GM19099 (cell line): ENCODE measurements around the gene ASTN2.

Source experiments
- POLR2A ChIP-seq: IDR thresholded peaks from 3 replicates; pipeline ENCODE4 v1.6.1; 2011; ENCODE audit warnings: low read depth; ENCODE audit not compliant: insufficient read length; ENCODE audit errors: extremely low read depth

The ASTN2 gene

DNA sequence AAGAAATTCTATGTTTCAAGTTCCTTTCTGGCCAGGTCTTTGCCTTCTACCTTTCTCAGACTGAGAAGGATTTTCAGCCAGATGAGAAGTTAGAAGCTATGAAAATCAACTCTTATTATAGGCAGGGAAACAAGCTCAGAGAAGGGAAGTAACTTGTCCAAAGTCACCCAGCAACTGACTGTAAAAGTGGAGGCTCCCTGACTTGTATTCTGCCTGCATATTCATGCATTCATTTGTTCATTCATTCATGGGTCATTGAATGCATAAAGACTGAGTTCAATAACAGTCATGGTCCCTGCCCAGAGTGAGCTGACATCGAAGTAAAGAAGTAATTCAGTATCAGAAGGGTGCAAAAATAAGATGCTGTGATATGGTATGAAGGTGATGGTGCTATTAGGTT is 1021.7 kb downstream of the ASTN2 start:
- no peak for TF ChIP-seq POLR2A

DNA sequence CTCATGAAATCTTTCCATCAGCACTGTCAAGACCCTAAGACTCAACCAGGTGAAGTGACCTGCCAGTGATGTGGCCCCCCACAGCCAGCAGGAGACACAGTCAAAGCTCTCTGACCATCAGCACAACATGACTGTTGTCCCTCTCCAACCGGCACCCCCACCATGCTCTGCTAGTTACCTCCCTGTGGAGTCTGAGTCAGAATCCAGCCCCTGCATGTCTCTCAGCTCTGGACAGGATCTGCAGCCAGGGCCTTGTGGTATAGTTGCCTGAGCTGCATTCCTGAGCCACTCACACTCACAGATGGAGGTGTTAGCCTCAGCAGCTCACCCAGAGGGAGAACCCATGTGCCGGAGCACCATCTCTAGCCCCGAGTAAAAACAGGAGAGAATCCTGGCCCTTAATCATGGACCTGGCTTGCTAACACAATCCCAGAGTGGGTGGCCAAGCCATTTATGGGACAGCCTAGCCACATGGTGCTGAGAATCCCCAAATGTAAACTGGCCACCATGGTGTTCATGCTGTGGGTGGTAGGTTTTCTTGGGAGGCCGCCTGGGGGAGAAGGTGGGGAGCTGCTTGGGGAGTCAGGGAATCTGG is 1023.5 kb downstream of the ASTN2 start:
- no peak for TF ChIP-seq POLR2A

DNA sequence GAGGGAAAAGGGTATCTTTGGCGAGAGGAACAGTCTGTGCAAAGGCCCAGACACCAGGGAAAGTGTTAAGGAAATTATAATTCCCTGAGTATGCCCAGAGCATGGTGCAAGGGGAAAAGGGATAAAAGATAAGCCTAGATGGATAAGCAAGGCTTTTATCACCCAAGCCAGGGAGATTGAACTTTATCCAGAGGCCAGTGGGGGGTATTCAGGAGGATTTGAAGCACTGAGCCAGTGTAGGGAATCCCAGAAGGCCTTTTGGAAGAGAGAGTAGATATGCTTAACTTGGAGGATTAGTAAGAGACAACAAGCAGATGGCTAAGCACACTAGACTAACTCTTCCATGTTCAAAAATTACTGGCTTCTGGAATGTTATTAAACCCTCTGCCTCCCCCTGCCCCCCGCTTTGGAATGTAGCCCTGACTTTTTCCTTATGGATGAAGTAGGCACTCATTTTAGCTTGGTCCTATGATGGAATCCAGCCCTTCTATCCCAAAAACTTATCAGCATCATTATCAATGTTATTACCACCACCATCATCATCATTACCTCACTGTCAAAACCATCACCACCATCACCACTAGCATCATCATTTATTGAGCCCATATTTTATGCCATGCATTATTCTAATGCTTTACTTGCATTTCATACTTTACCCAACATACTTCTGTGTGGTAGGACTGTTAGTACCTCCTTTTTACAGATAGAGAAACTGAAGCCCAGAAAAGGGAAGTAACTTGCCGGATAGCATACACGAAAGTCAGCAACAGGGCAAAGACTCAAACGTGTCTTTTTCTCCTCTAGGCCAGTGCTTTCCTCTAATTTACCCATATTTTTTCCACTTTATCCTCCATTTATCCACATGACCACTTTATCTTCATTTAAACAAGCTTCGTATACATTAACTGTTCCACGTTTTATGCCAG is 1024.3 kb downstream of the ASTN2 start:
- no peak for TF ChIP-seq POLR2A

DNA sequence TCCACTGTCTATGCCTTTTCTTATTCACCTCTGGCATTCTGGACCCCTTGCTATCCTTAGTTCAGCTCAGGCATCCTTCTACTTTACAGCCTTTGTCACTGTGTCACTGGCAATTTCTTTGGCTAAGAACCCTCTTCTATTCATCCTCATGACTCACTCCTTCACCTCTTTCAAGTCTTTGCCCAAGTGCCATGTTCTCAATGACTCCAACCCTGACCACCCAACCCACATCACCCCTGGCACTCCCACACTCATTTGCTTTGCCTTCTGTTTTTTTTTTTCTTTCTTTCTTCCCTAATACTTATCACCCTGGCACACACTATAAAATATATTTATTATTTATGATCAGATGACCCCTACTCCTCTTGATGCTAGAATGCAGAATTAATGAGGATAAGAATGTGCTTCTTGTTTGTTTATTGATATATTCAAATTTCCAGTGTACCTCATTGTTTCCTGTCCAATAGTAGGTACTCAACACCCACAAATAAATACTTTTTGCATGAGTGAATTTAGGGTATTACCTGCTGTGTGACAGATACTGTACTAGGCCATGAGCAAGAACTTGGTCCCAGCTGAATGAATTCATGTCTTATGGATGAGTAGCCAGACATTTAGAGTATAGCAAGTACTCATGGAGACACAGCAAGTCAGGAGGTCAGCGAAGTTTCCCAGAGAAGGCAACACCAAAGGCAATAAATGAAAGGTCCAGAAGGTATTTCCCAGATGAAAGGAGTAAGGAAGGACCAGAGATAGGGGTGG is 1025.1 kb downstream of the ASTN2 start:
- no peak for TF ChIP-seq POLR2A

DNA sequence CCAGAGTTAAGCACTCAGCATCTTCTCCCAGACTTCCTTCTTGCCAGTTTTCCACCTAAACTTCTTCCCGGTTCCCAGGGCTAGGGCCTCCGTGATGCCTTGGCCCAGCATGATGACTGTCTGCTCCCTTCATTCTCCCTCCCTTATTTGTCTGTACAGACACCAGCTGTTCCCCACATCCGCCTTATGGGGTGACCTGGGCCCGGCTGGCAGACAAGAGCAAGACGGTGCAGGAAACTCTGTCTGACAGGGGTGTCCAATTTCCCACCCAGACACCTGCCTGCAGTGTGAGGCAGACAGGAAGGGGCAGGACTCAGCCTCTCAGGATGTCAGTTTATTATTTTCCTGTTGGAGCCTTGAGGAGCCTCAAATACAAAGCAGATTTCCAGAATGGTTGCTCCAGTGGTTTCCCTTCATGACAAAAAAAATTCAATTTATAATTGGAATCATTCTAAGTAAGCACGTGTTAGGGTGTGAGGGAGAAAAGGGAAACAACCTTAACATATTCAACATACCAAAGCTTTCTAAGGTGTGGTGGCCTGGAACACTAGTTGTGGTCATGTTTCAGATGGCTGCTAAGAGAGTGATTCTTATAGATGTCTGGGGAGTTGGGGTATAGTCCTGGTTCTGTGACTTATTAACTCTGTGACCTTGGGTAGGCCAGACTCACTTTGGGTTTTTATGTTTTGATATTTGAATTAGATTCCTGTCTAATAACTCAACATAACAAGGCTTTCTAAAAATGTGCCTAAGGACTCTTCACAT is 1026.7 kb downstream of the ASTN2 start:
- no peak for TF ChIP-seq POLR2A

DNA sequence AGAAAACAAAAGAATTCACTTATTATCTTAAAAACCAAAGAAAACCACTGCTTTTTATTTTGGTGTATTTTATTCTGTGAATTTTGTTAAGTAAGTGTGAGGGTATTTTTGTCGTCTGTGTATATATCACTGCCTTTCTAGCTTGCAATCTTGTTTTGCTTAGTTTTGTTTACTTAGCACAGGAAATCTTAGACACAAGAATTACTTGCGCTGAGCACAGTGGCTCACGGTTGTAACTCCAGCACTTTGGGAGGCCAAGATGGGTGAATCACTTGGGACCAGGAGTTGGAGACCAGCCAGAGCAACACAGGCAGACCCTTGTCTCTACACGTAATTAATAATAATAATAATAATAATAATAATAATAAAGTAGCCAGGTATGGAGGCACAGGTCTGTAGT is 1030.9 kb downstream of the ASTN2 start:
- no peak for TF ChIP-seq POLR2A

DNA sequence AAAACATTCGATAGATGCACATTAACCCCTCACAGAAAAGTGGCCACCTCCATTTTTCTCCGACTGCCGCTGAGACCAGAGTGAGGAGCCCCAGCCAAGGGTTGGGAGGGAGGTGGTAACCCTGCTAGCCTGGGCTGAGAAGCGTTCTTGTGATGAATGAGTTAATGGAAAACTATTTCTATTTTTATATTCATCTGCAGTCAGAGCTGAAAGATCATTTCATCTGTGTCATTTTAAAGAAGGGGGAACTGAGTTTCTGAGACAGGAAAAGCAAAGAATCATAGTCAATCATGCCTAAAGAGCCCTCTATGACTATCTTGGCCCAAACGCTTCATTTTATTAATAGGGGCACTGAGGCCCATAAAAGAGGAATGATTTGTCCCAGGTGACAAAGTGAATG is 1031.7 kb downstream of the ASTN2 start:
- no peak for TF ChIP-seq POLR2A

DNA sequence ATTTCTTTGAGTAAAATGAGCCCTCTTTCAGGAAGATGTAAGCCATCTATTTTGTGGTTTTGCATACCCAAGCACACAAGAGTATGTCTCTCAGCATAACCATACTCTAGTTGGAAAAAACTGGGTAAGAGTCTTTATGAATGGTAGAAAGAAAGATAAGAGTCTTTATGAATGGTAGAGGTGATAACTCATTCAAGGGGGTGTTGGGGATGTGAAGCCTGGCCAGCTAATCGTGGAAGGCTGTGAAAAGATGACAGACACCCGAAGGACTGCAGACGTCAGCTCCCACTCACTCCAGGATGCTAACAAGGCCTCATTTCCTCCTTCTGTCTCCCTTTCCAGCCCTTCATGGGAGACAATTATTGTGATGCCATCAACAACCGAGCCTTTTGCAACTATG is 1032.8 kb downstream of the ASTN2 start:
- no peak for TF ChIP-seq POLR2A

DNA sequence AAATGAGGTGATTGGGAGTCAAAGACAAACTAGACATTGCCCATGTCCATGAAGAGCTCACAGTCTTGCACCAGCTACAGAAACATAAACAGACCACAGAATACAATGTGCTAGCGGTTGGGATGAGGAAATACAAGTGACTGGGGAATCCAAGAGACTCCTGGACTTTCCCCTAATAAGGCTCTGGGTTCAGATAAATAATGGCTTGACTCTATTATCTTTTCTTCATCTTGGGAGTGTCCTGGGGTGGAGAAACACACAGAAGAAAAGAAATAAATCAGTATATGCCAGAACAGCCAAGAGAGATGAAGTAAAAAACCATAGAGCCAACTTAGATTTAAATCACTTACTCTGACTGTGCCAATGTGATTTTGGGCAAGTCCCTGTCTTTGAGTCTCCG is 1033.5 kb downstream of the ASTN2 start:
- TF ChIP-seq POLR2A, result no peak

DNA sequence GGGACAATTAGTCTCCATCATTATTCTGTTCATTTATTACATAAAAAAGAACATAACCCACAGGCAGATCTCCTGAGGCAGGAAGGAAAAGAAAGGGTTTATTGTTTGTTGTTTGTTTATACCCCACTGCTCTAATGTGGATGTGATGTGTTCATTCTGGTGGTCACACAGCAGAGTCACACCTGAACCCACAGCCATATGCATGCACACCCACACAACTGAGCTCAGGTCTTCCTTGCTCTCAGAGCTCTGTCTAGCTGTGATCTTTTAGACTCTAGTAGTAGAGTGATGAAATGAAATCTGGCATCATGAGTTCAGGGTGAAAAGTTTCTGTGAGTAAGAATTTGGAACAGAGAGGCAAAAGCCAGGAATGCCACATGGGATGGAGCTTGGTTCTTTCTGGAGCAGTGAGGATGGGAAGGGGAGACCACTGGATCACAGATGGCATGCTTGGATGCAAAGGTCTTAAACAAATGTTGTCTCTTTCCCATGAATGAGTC is 1034.3 kb downstream of the ASTN2 start:
- no peak for TF ChIP-seq POLR2A

DNA sequence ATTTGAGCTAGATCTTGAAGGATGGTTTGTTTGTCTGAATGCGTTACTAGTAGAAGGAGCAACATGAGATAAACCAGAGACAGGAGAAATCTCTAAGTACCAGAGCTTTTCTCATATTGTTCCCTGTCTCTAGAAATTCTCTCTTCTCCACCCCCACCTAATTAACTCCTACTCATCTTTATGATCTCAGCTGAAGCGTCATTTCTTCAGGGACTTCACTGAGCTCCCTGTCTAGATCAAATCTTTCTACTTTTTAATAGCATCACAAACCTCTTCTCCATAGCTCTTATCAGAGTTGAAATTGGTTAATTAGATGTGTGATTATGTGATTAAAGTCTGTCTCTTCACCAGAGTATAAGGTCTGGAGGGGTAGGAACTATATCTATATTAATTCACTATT is 1035.0 kb downstream of the ASTN2 start:
- no peak for TF ChIP-seq POLR2A

DNA sequence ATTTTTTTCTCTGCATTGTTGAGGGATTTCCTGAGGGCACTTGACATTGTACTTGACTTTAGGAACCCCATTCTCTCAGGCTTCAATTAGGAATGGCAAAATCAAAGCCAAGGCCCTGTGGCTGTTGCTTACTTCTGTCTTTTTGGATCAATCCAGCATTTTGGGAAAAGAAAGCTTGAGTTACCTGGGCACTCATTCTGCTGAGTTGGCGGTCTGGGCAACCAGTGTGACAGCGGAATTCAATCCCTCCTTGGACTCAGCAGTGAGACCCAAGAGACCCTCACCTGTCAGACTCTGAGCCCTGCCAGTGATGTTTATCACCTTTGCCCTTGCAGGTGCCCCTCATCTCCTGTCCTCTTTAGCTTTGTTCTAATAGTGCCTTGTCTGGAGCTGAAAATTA is 1036.0 kb downstream of the ASTN2 start:
- no peak for TF ChIP-seq POLR2A

DNA sequence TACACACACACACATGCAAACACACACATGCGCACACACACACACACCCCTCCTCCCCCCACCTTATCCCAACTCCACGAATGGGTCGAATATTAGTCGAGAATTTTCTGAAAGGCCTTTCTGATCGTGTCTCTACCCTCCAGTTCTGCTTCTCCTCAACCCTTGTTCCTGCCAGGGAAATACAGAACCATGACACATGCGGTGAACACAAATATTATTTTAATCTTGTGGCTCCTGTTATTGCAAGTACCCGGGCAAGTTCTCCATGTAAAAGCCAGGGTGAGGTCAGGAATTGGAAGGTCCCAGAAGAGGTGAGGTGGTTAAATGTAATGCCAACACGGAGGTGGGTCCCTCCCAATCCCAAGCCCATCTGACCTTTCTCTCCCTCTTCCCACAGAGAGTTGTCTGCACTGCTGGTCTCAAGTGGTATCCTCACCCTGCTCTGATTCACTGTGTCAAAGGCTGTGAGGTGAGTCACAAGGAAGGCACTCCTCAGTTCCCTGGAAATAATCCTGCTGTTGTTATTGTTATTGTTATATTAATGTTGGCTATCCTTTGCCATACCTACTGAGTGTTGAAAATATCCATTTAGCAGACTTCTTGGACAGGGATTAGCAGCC is 1037.6 kb downstream of the ASTN2 start:
- TF ChIP-seq POLR2A, result no peak
